Stomach (tissue), 4 donors: Measurements from ENCODE around the gene NSF.

Source experiments
- EP300 ChIP-seq: sonication (generic); formaldehyde crosslinking; IDR thresholded peaks from one replicate; pipeline ENCODE4 v1.6.1; 2017; ENCODE audit warnings: antibody characterized with exemption
- TF ChIP-seq, protein P1 (sequence below), 7 experiments: fragments of 450-650 bp in 4 of 7; fragments of 200-600 bp in 3 of 7; sonication (generic) in 3 of 7; IDR thresholded peaks; one replicate each; pipeline ENCODE4 v1.5.1; 2016 to 2019; ENCODE audit warnings: antibody characterized with exemption in 7 of 7, control low read depth in 2 of 7, mild to moderate bottlenecking in 1 of 7

DNA sequence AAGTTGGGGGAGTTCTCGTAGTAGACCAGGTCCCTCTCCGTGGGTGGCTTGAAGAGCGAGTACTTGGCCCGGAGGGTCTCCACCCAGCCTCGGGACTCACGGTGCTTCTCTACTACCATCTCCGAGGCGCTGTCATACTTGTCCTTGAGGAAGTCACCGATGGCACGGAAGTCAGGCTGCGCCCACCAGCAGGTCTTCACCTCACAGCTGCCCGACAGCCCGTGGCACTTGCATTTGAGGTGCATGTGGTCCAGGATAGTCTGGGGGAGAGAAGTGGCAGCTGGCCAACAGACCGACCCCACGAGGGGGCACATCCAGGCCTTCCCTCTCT, 178.0 kb downstream of the NSF start:
- TF ChIP-seq, protein P1, sequence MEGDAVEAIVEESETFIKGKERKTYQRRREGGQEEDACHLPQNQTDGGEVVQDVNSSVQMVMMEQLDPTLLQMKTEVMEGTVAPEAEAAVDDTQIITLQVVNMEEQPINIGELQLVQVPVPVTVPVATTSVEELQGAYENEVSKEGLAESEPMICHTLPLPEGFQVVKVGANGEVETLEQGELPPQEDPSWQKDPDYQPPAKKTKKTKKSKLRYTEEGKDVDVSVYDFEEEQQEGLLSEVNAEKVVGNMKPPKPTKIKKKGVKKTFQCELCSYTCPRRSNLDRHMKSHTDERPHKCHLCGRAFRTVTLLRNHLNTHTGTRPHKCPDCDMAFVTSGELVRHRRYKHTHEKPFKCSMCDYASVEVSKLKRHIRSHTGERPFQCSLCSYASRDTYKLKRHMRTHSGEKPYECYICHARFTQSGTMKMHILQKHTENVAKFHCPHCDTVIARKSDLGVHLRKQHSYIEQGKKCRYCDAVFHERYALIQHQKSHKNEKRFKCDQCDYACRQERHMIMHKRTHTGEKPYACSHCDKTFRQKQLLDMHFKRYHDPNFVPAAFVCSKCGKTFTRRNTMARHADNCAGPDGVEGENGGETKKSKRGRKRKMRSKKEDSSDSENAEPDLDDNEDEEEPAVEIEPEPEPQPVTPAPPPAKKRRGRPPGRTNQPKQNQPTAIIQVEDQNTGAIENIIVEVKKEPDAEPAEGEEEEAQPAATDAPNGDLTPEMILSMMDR (IDR thresholded peaks at IDR 0.05), result no peak
- no peak for TF ChIP-seq EP300
